Astrocyte (in vitro differentiated cells and primary cell): Measurements from ENCODE around the gene GTF2IRD1.

Experiments
- EZH2 ChIP-seq: IDR thresholded peaks from 2 replicates; pipeline ENCODE4 v1.6.1; 2012; ENCODE audit warnings: mild to moderate bottlenecking, low read length, inconsistent platforms; ENCODE audit not compliant: insufficient read depth
- TF ChIP-seq, protein P1 (sequence below): IDR thresholded peaks from 2 replicates; pipeline ENCODE4 v1.5.1; 2011; ENCODE audit warnings: low read depth, mild to moderate bottlenecking, inconsistent platforms, low read length, moderate library complexity; ENCODE audit not compliant: insufficient read depth

DNA sequence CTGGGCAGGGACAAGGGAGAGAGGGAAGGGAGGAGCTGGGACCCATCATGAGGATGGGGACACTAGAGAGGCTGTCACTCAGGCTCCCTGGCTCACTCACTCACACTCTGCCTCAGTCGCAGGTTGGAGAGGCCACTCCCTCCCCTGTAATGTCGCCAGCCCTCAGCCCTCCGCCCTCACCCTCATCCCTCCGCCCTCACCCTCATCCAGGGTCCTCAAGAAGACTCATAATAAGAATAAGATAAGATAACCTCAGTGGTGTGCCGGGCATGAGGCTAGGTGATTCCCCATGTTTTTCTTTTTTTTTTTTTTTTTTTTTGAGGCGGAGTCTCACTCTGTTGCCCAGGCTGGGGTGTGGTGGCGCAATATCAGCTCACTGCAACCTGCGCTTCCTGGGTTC is 92.2 kb downstream of the GTF2IRD1 start:
- TF ChIP-seq, protein P1, sequence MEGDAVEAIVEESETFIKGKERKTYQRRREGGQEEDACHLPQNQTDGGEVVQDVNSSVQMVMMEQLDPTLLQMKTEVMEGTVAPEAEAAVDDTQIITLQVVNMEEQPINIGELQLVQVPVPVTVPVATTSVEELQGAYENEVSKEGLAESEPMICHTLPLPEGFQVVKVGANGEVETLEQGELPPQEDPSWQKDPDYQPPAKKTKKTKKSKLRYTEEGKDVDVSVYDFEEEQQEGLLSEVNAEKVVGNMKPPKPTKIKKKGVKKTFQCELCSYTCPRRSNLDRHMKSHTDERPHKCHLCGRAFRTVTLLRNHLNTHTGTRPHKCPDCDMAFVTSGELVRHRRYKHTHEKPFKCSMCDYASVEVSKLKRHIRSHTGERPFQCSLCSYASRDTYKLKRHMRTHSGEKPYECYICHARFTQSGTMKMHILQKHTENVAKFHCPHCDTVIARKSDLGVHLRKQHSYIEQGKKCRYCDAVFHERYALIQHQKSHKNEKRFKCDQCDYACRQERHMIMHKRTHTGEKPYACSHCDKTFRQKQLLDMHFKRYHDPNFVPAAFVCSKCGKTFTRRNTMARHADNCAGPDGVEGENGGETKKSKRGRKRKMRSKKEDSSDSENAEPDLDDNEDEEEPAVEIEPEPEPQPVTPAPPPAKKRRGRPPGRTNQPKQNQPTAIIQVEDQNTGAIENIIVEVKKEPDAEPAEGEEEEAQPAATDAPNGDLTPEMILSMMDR: no peak
- no peak for TF ChIP-seq EZH2
